ENCODE results near the gene RPL22. TPM values are rescaled to one million over a fixed set of nuclear protein-coding genes. Genes with fewer than 3 reads are reported as not detected.
A peak's percentile ranks its signal among the peaks of the same experiment; 100 is the strongest.

RPL22 gene
- polyA plus RNA-seq, 2 donors, result 360 to 588 TPM

DNA sequence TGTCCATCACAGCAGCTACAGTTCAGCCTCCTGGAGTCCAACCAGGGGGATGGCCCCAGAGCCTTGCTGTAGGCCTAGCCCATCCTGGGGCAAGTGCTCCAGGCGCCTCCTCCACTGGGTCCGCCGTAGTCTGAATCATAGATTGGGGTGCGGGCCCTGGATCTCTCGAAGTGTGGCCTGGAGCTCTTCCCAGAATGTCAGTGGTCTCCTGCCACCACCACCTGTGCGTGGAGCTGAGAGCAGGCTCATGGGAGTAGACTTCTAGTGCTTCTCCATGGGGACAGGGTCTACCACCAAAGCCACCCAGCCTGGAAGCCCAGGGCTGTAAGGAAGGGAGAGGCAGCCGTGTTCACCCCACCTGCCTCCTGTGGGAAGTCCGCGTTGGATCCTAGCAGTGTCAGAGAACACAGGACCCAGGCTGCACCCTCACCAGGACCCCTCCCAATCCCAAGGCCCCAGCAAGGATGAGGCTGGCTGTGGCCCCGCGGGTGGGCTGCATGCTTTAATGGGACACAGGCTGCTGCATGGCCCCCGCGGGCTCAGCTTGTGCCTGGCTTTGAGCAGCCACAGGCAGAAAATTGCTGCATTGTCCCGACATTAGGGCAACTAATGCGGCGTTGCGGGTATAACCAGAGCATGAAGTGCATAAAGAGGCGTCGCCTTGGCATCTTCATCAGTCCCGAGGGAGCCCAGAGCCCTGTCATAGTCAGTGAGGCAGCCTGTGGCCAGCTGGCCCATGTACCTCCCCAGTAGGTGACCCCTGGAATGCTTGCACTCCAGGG is 43.8 kb upstream of the RPL22 start:
- WGBS, 2 donors, result 25 to 28% methylated on average over 20 of the region's 20 CpGs
- peaks cover 6 to 9% of the 10 kb centered on the region in 2 donors for H3K4me1 ChIP-seq (ENCODE audit: control insufficient read depth in 2 of 2, insufficient read depth in 2 of 2, low read length in 1 of 2)
- no peak overlapping the region for H3K27ac ChIP-seq (ENCODE audit: low read depth in 2 of 2, low read length in 1 of 2)
- no peak overlapping the region for H3K4me3 ChIP-seq (ENCODE audit: low read depth in 1 of 2, low read length in 2 of 2)
- peaks cover 7 to 35% of the 10 kb centered on the region in 2 donors for H3K27me3 ChIP-seq (ENCODE audit: control insufficient read depth in 1 of 2, insufficient read depth in 2 of 2, low read length in 2 of 2)
- H3K9me3 ChIP-seq (ENCODE audit: control insufficient read depth in 2 of 2, insufficient read depth in 1 of 2, low read depth in 1 of 2, low read length in 1 of 2), result no peaks in the 10 kb centered on the region
- H3K36me3 ChIP-seq (ENCODE audit: control insufficient read depth in 2 of 2, insufficient read depth in 2 of 2, low read length in 1 of 2), result no peaks in the 10 kb centered on the region

DNA sequence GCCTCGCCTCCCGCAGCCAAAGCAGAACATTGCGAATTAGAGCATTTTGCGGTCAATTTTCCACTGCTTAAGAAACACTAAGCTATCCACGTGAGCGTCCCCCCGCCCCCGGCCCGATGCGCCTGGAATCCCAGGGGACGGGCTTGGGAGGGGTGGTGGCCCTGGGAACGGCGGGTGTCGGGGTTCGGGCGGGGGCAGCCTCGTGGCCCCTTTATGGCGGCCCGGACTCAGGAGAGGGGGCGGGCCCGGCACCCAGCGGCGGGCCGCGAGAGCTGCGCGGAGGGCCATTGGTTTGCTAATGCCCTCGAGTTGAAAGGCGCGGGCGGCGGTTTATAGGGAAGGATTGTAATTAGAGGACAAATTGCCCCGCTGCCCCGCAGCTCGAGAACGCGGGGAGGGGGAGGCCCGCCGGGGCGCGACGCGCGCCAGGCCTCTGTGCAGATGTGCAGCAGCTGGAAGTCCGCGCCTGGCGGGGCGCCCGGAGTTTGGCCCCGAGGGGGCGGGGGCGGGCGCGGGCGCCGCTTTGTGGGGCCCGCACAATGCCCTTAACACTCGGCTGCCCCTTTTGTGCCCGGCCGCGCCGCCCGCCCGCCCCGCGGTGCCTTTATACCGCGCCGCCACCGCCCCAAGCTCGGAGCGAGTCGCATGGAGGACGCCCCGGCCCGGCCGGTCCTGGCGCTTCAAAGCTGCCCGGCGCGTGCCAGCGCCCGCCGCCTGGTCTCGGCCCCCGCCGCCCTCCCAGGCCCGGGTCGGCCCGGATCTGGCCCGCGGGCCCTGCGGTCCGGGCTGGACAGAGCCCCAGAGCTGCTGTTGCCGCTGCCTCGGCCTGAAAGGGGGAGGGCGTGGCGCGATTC is 42.7 kb upstream of the RPL22 start:
- peak overlapping the region in 1 of 2 donors; percentile 17 for H3K4me3 ChIP-seq (ENCODE audit: low read depth in 1 of 2, low read length in 2 of 2)

GRCh38 chr1:6241107-6241886 is 41.9 kb upstream of the RPL22 start:
- H3K27ac ChIP-seq (ENCODE audit: low read depth in 2 of 2, low read length in 1 of 2), result no peak overlapping the region
- WGBS, 2 donors, result 32 to 33% methylated on average over 33 of the region's 33 CpGs
- H3K27me3 ChIP-seq (ENCODE audit: control insufficient read depth in 1 of 2, insufficient read depth in 2 of 2, low read length in 2 of 2), result peaks cover 7 to 35% of the 10 kb centered on the region in 2 donors
- no peaks in the 10 kb centered on the region for H3K9me3 ChIP-seq (ENCODE audit: control insufficient read depth in 2 of 2, insufficient read depth in 1 of 2, low read depth in 1 of 2, low read length in 1 of 2)
- no peaks in the 10 kb centered on the region for H3K36me3 ChIP-seq (ENCODE audit: control insufficient read depth in 2 of 2, insufficient read depth in 2 of 2, low read length in 1 of 2)
- H3K4me1 ChIP-seq (ENCODE audit: control insufficient read depth in 2 of 2, insufficient read depth in 2 of 2, low read length in 1 of 2), result peaks cover 6 to 9% of the 10 kb centered on the region in 2 donors
- H3K4me3 ChIP-seq (ENCODE audit: low read depth in 1 of 2, low read length in 2 of 2), result no peak overlapping the region

More for the DNA sequence above, 42.7 kb upstream of the RPL22 start:
- peaks cover 6 to 9% of the 10 kb centered on the region in 2 donors for H3K4me1 ChIP-seq (ENCODE audit: control insufficient read depth in 2 of 2, insufficient read depth in 2 of 2, low read length in 1 of 2)
- H3K9me3 ChIP-seq (ENCODE audit: control insufficient read depth in 2 of 2, insufficient read depth in 1 of 2, low read depth in 1 of 2, low read length in 1 of 2), result no peaks in the 10 kb centered on the region
- H3K27me3 ChIP-seq (ENCODE audit: control insufficient read depth in 1 of 2, insufficient read depth in 2 of 2, low read length in 2 of 2), result peaks cover 7 to 35% of the 10 kb centered on the region in 2 donors
- no peak overlapping the region for H3K27ac ChIP-seq (ENCODE audit: low read depth in 2 of 2, low read length in 1 of 2)
- no peaks in the 10 kb centered on the region for H3K36me3 ChIP-seq (ENCODE audit: control insufficient read depth in 2 of 2, insufficient read depth in 2 of 2, low read length in 1 of 2)
- 1 to 2% methylated on average over 76 to 99 of the region's 99 CpGs for WGBS, 2 donors

DNA sequence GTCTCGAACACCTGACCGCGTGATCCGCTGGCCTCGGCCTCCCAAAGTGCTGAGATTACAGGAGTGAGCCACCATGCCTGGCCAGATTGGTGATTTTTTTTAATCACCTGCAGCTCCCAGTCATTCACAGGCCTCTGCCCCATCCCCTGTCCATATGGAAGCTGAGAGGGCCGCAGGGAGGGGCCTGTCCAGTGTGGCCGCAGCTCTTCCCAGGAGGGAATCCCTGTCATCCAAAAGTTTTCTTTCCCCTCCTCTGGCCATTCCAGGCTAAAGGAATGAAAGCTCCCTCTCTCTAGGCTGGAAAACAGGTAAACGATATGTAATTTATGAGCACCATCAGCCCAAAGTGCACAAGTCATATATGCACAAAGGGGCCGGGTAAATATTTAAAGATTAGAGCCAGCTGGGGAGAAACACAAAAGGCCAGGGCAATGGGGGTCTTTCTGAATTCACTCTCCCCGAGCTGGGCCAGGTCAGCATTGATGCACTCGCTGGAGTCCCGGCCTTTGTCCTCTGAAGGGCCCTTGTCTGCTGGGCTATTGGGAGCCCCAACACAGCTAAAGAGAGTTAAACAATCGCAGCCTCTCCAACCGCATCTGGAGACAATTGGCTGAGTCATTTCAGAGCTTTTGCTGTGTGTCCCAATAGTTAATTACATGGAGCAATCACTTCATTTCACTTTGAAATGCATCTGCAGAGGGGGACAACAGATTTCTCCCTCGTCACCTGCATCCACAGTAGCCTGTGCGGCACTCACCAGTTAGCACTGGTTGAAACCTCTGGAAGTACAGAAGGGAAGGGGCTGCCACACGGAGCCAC is 40.8 kb upstream of the RPL22 start:
- Histone ChIP-seq H3K27ac (ENCODE audit: low read depth in 2 of 2, low read length in 1 of 2) (no peak overlapping the region), H3K27me3 (ENCODE audit: control insufficient read depth in 1 of 2, insufficient read depth in 2 of 2, low read length in 2 of 2) (peaks cover 7 to 30% of the 10 kb centered on the region in 2 donors)
- WGBS, 2 donors, result 57 to 74% methylated on average over 17 of the region's 17 CpGs

GRCh38 chr1:6239213-6239752 is 39.9 kb upstream of the RPL22 start:
- peaks cover 6 to 10% of the 10 kb centered on the region in 2 donors for H3K4me1 ChIP-seq (ENCODE audit: control insufficient read depth in 2 of 2, insufficient read depth in 2 of 2, low read length in 1 of 2)
- H3K9me3 ChIP-seq (ENCODE audit: control insufficient read depth in 2 of 2, insufficient read depth in 1 of 2, low read depth in 1 of 2, low read length in 1 of 2), result no peaks in the 10 kb centered on the region
- H3K36me3 ChIP-seq (ENCODE audit: control insufficient read depth in 2 of 2, insufficient read depth in 2 of 2, low read length in 1 of 2), result no peaks in the 10 kb centered on the region
- 56 to 58% methylated on average over 7 of the region's 7 CpGs for WGBS, 2 donors
- no peak overlapping the region for H3K27ac ChIP-seq (ENCODE audit: low read depth in 2 of 2, low read length in 1 of 2)
- no peak overlapping the region for H3K4me3 ChIP-seq (ENCODE audit: low read depth in 1 of 2, low read length in 2 of 2)
- H3K27me3 ChIP-seq (ENCODE audit: control insufficient read depth in 1 of 2, insufficient read depth in 2 of 2, low read length in 2 of 2), result peaks cover 7 to 26% of the 10 kb centered on the region in 2 donors

More for the DNA sequence above, 40.8 kb upstream of the RPL22 start:
- Histone ChIP-seq H3K4me3 (ENCODE audit: low read depth in 1 of 2, low read length in 2 of 2) (no peak overlapping the region), H3K9me3 (ENCODE audit: control insufficient read depth in 2 of 2, insufficient read depth in 1 of 2, low read depth in 1 of 2, low read length in 1 of 2) (no peaks in the 10 kb centered on the region), H3K36me3 (ENCODE audit: control insufficient read depth in 2 of 2, insufficient read depth in 2 of 2, low read length in 1 of 2) (no peaks in the 10 kb centered on the region), H3K4me1 (ENCODE audit: control insufficient read depth in 2 of 2, insufficient read depth in 2 of 2, low read length in 1 of 2) (peaks cover 4% of the 10 kb centered on the region in 2 donors)

GRCh38 chr1:6237093-6237492 is 37.7 kb upstream of the RPL22 start:
- Histone ChIP-seq H3K4me1 (ENCODE audit: control insufficient read depth in 2 of 2, insufficient read depth in 2 of 2, low read length in 1 of 2) (peaks cover 6 to 8% of the 10 kb centered on the region in 2 donors), H3K9me3 (ENCODE audit: control insufficient read depth in 2 of 2, insufficient read depth in 1 of 2, low read depth in 1 of 2, low read length in 1 of 2) (no peaks in the 10 kb centered on the region), H3K4me3 (ENCODE audit: low read depth in 1 of 2, low read length in 2 of 2) (no peak overlapping the region), H3K27me3 (ENCODE audit: control insufficient read depth in 1 of 2, insufficient read depth in 2 of 2, low read length in 2 of 2) (peaks cover 0 to 8% of the 10 kb centered on the region in 2 donors), H3K36me3 (ENCODE audit: control insufficient read depth in 2 of 2, insufficient read depth in 2 of 2, low read length in 1 of 2) (peaks cover 2 to 6% of the 10 kb centered on the region in 2 donors), H3K27ac (ENCODE audit: low read depth in 2 of 2, low read length in 1 of 2) (no peak overlapping the region)
- 95 to 96% methylated on average over 4 of the region's 4 CpGs for WGBS, 2 donors

DNA sequence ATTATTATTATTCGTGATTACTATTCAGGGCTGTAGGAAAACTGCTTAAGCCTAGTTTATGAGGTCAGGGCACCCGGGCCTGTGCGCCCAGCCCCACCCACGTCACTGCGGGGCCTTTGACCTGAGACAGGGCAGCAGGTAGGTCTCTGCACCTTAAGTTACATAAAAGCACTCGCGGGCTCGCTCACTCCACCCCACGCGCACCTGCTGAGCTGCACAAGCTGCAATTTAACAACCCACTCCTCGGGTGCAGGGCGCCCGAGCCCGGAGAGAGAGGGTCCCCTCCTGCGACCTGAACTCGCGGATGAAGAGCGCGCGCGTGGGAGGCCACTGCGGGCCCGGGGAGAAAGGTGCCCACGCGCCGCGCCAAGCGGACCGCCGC is 35.9 kb upstream of the RPL22 start:
- 0% methylated on average over 28 to 30 of the region's 30 CpGs for WGBS, 2 donors
- Histone ChIP-seq H3K27me3 (ENCODE audit: control insufficient read depth in 1 of 2, insufficient read depth in 2 of 2, low read length in 2 of 2) (no peaks in the 10 kb centered on the region), H3K4me1 (ENCODE audit: control insufficient read depth in 2 of 2, insufficient read depth in 2 of 2, low read length in 1 of 2) (peaks cover 3 to 6% of the 10 kb centered on the region in 2 donors), H3K9me3 (ENCODE audit: control insufficient read depth in 2 of 2, insufficient read depth in 1 of 2, low read depth in 1 of 2, low read length in 1 of 2) (no peaks in the 10 kb centered on the region), H3K36me3 (ENCODE audit: control insufficient read depth in 2 of 2, insufficient read depth in 2 of 2, low read length in 1 of 2) (peaks cover 6 to 8% of the 10 kb centered on the region in 2 donors), H3K27ac (ENCODE audit: low read depth in 2 of 2, low read length in 1 of 2) (peak overlapping the region; percentile 72 to 88), H3K4me3 (ENCODE audit: low read depth in 1 of 2, low read length in 2 of 2) (peak overlapping the region; percentile 81 to 86)

DNA sequence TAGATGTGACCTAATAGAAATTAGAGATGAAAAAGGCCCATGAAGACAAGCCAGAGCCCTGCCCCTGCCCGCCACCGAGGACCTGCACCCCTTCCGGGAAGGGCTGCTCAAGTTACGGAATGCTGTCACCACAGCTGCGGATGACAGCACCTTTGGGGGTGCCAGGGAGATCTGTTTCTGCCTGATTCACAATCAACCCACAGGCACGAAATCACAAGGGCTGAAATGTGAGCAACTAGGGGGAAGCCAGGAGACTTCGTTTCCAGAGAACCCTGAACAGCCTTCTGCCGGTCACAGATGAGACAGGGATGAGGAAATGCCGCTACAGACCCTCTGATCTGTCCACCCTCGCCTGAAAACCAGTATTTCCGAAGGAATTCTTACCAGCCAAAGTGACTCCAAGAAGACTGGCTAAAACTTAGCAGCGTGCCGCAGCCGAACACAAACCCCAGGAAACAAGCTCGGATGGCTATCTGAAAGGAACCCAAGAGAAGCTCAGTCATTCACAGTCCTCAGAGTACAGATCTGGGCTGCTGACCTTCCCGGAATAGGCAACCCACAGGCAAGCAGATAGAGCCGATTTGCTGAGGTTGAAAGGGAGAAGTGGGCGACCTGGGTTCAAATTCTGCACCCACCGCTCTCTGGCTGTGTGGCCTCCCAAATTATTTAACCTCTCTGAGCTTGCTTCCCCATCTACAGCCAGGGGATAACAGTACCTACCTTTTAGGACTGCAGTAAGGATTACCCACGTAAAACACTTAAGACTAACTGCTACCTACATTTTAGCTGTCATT is 35.3 kb upstream of the RPL22 start:
- Histone ChIP-seq H3K9me3 (ENCODE audit: control insufficient read depth in 2 of 2, insufficient read depth in 1 of 2, low read depth in 1 of 2, low read length in 1 of 2) (no peaks in the 10 kb centered on the region), H3K27ac (ENCODE audit: low read depth in 2 of 2, low read length in 1 of 2) (peak overlapping the region; percentile 67 to 72), H3K4me3 (ENCODE audit: low read depth in 1 of 2, low read length in 2 of 2) (peak overlapping the region; percentile 81 to 86), H3K4me1 (ENCODE audit: control insufficient read depth in 2 of 2, insufficient read depth in 2 of 2, low read length in 1 of 2) (peaks cover 3 to 6% of the 10 kb centered on the region in 2 donors), H3K36me3 (ENCODE audit: control insufficient read depth in 2 of 2, insufficient read depth in 2 of 2, low read length in 1 of 2) (peaks cover 6 to 11% of the 10 kb centered on the region in 2 donors), H3K27me3 (ENCODE audit: control insufficient read depth in 1 of 2, insufficient read depth in 2 of 2, low read length in 2 of 2) (no peaks in the 10 kb centered on the region)
- WGBS, 2 donors, result 41% methylated on average over 20 of the region's 20 CpGs
